ENCODE data around the gene BFSP2.

DNA sequence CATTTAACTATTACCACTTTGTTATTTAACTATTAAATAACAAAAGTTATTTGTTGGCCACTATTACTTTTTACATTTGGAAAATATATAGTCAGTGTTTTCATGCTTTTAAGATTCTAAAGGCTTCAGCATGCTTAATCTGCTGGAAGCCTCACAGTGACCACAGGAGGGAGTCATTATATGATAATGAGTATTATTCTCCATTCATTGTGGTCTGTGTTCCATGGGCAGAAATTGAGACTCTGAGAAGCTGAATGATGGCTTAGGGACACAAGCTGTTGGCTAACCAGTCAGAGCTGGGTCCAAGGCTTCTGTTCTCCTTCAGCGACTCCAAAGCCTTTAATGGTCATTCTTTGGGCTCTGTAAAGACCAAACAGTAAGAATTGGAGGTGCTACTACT is 64.7 kb downstream of the BFSP2 start:
- TF ChIP-seq POLR2A (IDR thresholded peaks at IDR 0.05; ENCODE audit: low read depth, low read length) (no peak), CTCF (IDR thresholded peaks at IDR 0.05; ENCODE audit: extremely low read depth in 1 of 2, insufficient read depth in 1 of 2, low read depth in 1 of 2, low read length in 2 of 2) (peak; percentile 13 to 25), POLR2AphosphoS5 (IDR thresholded peaks at IDR 0.05; ENCODE audit: insufficient read depth, low read depth, low read length) (no peak), EZH2 (IDR thresholded peaks at IDR 0.05; ENCODE audit: borderline replicate concordance, low read depth, low read length, severe bottlenecking) (no peak), FOS (IDR thresholded peaks at IDR 0.05; ENCODE audit: borderline replicate concordance, insufficient read depth, low read length) (no peak), JUN (IDR thresholded peaks at IDR 0.05; ENCODE audit: borderline replicate concordance, insufficient read depth, insufficient read length, low read depth) (no peak), MYC (IDR thresholded peaks at IDR 0.05; ENCODE audit: low read depth, low read length) (no peak), GATA2 (IDR thresholded peaks at IDR 0.05; ENCODE audit: insufficient read depth, insufficient read length, low read depth, low read length) (no peak)
- TF ChIP-seq, protein P1, sequence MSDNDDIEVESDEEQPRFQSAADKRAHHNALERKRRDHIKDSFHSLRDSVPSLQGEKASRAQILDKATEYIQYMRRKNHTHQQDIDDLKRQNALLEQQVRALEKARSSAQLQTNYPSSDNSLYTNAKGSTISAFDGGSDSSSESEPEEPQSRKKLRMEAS (IDR thresholded peaks at IDR 0.05; ENCODE audit: insufficient read depth, insufficient read length), result no peak
